Ishikawa (cell line): ENCODE measurements around the gene APBA2.

Experiments
- CEBPB ChIP-seq: IDR thresholded peaks from 2 replicates; pipeline ENCODE4 v1.6.1; 2012
- CREB1 ChIP-seq: IDR thresholded peaks from 2 replicates; pipeline ENCODE4 v1.6.1; 2012; ENCODE audit warnings: low read depth
- EGR1 ChIP-seq: IDR thresholded peaks from 2 replicates; pipeline ENCODE4 v1.6.1; 2012
- EP300 ChIP-seq: IDR thresholded peaks from 2 replicates; pipeline ENCODE4 v1.6.1; 2012; ENCODE audit warnings: borderline replicate concordance
- FOXM1 ChIP-seq: IDR thresholded peaks from 2 replicates; pipeline ENCODE4 v1.6.1; 2012; ENCODE audit warnings: low read depth, borderline replicate concordance
- MAX ChIP-seq: IDR thresholded peaks from 2 replicates; pipeline ENCODE4 v1.6.1; 2012
- REST ChIP-seq: IDR thresholded peaks from 2 replicates; pipeline ENCODE4 v1.6.1; 2012; ENCODE audit warnings: low read depth, mild to moderate bottlenecking
- TAF1 ChIP-seq: IDR thresholded peaks from 2 replicates; pipeline ENCODE4 v1.6.1; 2012; ENCODE audit warnings: low read depth, mild to moderate bottlenecking
- TEAD4 ChIP-seq: IDR thresholded peaks from 2 replicates; pipeline ENCODE4 v1.6.1; 2012
- USF1 ChIP-seq: IDR thresholded peaks from 2 replicates; pipeline ENCODE4 v1.6.1; 2012
- ZBTB7A ChIP-seq: IDR thresholded peaks from 2 replicates; pipeline ENCODE4 v1.6.1; 2012; ENCODE audit warnings: low read depth

- TF ChIP-seq ZBTB7A: no peak
- TF ChIP-seq REST: no peak
- TF ChIP-seq MAX: no peak
- TF ChIP-seq TAF1: no peak
- no peak for TF ChIP-seq EP300
- no peak for TF ChIP-seq TEAD4
- TF ChIP-seq FOXM1: no peak
- TF ChIP-seq CEBPB: no peak
- TF ChIP-seq EGR1: no peak
- no peak for TF ChIP-seq USF1
- TF ChIP-seq CREB1: no peak
Observed at GRCh38 chr15:28935316-28935715, 49.5 kb downstream of the APBA2 start.
